Measurements from ENCODE around the gene PPP3CA.

GRCh38 chr4:101190751-101191150 lies 156.6 kb downstream of the PPP3CA start:
- no peak for TF ChIP-seq GABPA (IDR thresholded peaks at IDR 0.05; ENCODE audit: borderline replicate concordance, insufficient read depth, low read length)
- TF ChIP-seq TEAD4 (IDR thresholded peaks at IDR 0.05; ENCODE audit: low read depth, low read length): no peak
- no peak for TF ChIP-seq YY1 (IDR thresholded peaks at IDR 0.05; ENCODE audit: low read depth, low read length)
- no peak for TF ChIP-seq HDAC6 (IDR thresholded peaks at IDR 0.05; ENCODE audit: low read depth, low read length)
- TF ChIP-seq, protein P1, sequence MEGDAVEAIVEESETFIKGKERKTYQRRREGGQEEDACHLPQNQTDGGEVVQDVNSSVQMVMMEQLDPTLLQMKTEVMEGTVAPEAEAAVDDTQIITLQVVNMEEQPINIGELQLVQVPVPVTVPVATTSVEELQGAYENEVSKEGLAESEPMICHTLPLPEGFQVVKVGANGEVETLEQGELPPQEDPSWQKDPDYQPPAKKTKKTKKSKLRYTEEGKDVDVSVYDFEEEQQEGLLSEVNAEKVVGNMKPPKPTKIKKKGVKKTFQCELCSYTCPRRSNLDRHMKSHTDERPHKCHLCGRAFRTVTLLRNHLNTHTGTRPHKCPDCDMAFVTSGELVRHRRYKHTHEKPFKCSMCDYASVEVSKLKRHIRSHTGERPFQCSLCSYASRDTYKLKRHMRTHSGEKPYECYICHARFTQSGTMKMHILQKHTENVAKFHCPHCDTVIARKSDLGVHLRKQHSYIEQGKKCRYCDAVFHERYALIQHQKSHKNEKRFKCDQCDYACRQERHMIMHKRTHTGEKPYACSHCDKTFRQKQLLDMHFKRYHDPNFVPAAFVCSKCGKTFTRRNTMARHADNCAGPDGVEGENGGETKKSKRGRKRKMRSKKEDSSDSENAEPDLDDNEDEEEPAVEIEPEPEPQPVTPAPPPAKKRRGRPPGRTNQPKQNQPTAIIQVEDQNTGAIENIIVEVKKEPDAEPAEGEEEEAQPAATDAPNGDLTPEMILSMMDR (IDR thresholded peaks at IDR 0.05; ENCODE audit: control extremely low read depth in 1 of 3, insufficient read depth in 1 of 3, low read depth in 1 of 3, low read length in 3 of 3): no peak
- no peak for TF ChIP-seq SP1 (IDR thresholded peaks at IDR 0.05; ENCODE audit: low read depth, low read length)
- TF ChIP-seq CBX8 (IDR thresholded peaks at IDR 0.05; ENCODE audit: borderline replicate concordance, low read depth, low read length): no peak
- TF ChIP-seq CEBPB (IDR thresholded peaks at IDR 0.05; ENCODE audit: low read depth, low read length): no peak
- no peak for TF ChIP-seq POLR2A (IDR thresholded peaks at IDR 0.05; ENCODE audit: control extremely low read depth in 1 of 2, low read depth in 2 of 2, low read length in 2 of 2)

All from H1 (cell line).